GM19324 (cell line): ENCODE measurements around the gene CYP19A1.
A peak's percentile ranks its signal among the peaks of the same experiment; 100 is the strongest.

ENCODE experiments used
- ATAC-seq: cut with Tn5 transposase; IDR thresholded peaks from one replicate; pipeline ENCODE4 v1.9.1; 2021; ENCODE audit warnings: mild to moderate bottlenecking, moderate library complexity; ENCODE audit not compliant: unreplicated experiment, low FRiP score

The CYP19A1 gene

DNA sequence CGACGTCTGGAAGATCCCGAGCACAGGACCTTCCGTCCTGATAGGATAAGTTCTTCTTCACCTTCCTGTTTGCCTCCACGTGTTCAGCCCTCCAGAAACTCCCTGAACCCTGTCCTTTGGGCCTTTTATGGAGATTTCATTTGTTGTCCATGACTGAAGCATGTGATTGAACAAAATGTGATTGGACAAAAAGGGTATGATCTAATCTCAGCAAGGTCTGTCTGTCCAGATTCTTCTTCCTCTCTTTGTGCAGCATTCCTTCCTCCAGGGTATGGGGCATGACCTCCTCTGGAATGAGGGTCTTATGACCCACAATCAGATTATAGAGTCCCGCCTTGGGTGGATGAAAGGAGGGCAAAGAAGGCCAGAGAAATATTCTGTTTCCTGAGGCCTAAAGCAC lies at the start of gene CYP19A1:
Gene CYP19A1, minus strand, starts transcription at position 101 of the 400 bp plus-strand sequence. CDS start 95,684 bp downstream, outside the sequence.
- ATAC-seq: no peak

DNA sequence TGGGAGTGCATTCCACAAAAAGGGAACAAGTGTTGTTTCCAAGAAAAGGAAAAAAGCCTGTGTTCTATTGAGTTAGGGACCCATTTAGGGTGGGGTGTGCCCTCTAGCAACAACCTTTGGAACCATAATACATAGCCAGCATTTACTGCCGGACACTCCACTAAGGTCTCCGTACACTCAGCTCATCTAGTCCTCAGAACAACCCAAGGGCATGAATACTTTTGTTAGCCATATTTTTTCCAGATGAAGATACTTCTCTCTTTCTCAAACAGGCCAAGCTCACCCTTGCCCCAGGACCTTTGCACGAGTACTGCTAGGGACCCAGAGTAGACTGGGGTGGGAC lies 49.3 kb upstream of the CYP19A1 start:
- ATAC-seq: no peak

DNA sequence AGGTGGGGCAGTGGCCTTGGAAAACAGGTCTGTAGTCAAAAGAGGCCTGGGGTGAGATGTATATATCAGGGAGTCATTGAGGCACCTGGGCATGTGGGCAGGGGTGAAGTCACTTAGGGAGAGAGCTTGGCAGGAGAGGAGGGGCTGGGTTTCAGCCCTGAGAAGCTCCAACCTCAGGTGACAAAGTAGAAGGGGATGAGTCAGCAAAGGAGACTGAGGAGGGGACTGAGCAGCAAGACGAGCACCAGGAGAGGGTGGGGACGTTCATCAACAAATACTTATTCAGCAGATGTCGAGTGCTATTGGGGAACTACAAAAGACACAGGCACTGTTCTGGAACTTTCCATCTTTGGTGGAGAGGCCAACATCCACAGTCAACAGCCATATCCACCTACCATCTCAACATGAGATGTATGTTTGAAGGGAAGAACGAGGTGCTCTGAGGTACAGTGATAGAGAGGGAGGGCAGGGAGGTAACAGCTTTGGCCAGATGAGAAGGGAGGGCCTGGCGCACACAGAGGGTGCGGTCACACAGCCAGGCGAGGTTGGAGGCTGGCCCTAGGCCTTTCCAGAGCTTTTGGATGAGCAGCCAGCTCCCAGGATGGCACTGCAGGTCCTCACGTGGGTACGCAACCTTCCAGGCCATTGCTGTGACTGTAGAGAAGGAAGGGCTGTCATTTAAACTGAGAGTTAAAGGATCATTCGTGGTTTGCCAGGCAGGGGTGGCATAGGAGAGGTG lies 48.7 kb upstream of the CYP19A1 start:
- ATAC-seq: no peak

DNA sequence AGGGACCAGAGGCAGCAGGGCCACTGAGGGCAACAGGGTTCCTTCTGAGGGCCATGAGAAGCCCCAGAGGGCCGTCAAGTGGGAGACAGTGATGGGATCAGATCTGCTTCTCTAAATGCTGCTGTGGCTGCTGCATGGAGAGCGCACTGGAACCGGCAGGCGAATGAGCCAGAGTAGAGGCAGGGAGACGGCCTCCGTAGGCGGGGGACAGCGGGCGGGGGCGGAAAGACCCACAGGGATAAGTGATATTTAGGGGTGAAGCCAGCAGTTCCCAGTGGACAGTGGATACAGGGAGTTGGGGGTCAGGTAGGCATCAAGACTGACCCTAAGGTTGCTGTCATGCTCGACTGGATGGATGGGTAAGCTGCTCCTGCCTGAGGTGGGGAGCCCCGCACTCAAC lies 48.1 kb upstream of the CYP19A1 start:
- ATAC-seq: no peak

DNA sequence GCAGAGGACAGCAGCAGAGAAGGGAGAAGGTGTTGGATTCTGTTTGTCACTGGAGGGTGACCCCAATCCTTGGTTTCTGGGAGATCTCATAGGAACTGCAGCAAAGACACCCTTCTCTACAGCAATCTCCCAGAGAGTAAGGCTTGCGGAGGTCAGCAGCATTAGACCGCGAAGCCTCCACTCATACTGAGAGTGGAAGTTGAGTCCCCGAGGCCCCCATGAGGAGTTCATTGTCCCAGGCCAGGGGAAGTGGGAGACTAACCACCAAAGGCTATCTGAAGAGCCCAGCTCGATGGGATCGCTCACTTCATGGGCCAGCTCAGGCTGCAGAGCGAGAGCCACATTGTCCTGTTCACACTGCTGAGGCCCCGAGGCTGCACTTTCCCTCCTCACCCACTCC lies 47.6 kb upstream of the CYP19A1 start:
- no peak for ATAC-seq

DNA sequence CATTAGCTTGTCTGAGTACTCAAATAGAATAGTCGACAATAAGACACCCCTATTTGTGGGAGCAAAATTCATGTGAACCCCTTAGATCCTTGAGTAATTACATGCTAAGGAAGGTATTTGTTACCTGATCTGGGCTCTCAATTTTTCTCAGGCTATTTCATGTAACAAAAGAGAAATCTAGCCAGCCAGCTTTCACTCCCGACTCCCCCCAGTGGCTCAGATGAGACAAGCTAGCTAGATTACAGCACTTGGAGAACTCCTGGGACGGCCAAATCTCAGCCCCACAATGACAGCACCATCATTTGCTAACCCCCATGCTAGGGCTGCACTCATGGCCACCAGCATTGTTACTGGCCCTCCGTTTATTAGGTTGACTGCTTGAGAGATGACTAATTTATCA lies 44.4 kb upstream of the CYP19A1 start:
- ATAC-seq: no peak

DNA sequence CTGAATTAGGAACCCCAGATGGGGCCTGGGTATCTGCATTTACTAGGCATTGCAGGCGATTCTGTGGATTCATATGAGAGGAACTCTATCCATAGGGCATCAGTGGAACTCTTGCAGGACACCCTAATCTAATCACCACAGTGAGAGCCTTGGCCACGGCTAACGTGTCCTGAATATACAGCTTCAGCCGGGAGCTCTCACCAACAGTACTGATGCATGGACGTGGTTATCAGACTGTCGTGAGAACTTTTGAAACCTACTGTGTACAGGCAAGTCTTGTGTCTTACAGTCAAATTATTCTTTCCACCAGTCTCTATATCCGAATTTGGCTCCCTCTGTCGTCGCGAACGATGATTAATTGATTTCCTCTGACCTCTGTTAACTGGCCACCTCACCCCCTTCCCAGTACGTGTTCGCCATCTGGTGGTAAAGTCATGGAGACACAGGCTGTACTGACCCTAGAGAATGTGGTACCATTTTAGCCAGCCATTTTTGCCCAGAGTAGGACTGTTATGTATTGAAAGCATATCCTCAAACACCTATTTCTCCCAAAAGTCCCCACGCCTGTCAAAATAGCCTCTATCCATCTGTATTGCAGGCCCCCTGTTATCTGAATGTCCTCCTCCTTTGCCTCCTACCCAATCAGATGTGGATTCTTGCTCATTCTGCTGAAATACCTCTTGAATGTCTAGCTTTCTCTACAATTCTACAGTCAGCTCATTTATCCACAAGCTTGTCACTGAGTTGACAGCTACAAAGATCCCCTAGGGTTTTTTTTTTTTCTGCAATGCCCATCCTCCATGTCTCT lies 42.8 kb upstream of the CYP19A1 start:
- peak; percentile 78 for ATAC-seq

DNA sequence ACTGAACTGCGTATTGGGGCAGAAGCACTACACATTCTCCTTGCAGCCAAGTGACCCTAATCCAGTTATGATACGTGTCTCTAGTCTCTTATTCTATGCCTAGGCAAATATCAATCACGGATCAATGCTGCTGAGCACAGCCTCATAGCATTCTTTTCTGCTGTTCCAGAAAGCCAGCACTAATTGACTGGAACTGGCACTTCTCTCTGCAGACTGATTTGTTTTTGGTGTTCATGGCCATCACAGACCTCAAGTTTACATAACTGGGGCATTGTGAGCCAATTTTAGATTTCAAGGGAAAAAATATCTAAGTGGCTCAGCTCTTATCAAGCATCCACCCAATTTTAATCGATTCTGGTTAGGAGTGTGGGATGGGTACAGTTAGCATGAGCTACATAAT lies 41.0 kb upstream of the CYP19A1 start:
- ATAC-seq: no peak

DNA sequence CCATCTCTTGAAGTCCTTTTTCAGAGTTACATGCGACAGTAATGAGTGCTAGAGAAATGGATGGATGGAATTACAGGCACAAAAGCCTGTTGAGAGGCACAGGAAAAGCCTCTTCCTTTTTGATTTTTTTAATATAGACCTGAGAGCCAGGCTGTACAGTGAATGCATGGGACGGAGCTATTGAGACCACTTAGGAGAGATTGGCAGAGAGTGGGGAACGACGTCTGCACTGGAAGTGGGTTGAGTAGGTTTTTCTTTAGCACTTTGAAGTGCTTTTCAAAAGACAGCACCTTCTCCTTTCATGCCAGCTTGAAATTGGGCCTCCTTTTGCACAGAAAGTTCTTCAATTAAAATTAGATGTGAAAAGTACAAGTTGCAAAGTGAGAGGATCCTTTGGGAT lies 40.0 kb upstream of the CYP19A1 start:
- no peak for ATAC-seq

DNA sequence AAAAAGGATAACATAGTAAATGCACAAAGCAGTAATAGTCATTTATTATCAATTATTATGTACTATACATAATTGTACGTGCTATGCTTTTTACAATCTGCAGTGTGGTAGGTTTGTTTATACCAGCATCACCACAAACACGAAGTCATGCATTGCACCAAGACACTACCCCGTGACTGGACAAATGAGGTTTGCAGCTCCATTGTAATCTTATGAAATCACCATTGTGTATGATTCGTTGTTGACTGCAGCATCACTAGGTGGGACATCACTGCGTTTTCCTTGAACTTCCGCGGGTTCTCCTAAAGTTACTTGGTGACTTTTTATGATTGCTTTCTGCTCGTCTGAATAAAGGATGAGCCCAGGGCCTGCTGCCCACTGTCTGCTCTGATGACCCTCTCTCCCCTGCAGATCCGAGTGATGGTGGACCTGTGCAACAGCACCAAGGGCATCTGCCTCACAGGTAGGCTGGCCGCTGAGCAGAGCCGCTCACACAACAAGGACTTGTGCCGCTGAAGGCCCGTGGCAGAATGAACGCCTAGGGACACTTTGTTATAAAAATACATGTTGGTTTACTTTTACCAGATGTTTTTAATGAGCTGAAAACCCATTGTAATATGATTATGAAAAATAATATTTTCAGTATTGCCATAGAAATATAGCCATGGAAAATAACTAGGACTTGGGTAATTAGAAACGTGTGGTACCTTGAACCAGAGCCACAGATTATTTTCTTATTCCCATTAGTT lies 38.8 kb upstream of the CYP19A1 start:
- ATAC-seq: no peak

DNA sequence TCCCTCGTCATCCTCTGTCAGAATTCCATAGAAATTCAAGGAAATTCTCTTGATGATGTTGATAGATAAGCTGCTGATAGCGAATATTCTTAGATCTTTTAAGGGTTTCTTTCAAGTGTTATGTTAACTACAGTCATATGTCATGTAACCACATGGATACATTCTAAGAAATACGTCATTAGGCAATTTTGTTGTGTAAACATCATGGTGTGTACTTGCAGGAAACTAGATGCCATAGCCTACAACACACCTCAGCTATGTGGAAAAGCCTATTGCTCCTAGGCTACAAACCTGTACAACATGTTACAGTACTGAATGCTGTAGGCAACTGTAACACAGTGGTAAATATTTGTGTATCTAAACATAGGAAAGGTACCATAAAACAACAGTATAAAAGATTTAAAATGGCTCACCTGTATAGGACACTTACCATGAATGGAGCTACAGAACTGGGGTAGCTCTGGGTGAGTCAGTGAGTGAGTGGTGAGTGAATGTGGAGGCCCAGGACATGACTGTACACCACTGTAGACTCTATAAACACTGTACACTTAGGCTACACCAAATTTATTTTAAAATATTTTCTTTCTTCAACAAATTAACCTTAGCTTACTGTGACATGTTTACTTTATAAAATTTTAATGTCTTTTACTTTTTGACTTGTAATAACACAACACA lies 37.7 kb upstream of the CYP19A1 start:
- no peak for ATAC-seq

DNA sequence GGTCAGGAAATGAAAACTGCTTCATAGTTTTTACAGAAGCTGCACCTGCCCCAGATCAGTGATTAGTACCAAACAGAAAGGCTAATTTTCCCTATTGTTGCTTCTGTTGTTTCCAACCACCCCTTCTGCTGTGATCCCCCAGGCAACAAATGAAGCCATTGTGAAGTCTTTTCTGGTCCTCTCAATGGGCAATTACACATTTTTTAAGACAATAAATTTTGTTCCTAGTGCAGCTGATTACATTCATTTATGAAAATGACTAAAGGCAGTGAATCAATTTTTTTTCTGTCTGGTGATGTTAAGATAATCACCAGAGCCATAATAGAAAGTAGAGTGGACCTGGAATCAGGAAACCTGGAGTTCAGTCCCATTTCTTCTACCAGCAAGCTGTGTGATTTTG lies 35.7 kb upstream of the CYP19A1 start:
- no peak for ATAC-seq

DNA sequence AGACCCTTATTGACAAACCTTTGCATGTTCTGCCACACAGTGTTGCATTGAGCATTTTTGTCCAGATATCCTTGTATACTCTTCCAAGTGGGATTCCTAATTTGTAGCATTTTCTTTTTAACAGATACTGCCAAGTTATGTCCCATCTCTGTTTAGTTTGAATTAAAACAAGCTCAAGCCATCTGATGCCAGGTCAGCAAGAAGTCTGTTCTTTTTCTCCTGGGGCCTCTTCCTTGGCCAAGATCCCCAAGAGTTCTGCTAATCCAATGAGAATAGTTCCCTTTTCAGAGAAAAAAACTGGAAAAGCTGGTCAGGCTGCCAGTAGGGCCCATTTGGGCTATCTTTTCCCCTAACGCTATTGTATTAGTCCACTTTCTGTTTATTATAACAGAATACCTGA lies 32.9 kb upstream of the CYP19A1 start:
- no peak for ATAC-seq

DNA sequence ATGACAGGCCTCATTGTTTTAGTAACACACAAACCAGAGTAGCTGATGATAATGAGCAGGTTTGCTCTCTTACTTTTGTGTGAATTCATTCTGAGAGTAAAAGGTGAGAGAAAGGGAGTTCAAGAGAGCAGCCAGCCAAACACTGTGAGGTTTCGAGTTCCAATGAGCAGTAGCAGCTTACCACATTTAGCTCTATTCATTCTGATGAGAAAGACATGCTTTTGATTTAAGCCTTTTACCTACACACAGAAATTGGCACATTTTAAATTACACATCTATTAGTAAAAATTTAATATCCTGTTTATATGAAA lies 31.0 kb upstream of the CYP19A1 start:
- no peak for ATAC-seq

DNA sequence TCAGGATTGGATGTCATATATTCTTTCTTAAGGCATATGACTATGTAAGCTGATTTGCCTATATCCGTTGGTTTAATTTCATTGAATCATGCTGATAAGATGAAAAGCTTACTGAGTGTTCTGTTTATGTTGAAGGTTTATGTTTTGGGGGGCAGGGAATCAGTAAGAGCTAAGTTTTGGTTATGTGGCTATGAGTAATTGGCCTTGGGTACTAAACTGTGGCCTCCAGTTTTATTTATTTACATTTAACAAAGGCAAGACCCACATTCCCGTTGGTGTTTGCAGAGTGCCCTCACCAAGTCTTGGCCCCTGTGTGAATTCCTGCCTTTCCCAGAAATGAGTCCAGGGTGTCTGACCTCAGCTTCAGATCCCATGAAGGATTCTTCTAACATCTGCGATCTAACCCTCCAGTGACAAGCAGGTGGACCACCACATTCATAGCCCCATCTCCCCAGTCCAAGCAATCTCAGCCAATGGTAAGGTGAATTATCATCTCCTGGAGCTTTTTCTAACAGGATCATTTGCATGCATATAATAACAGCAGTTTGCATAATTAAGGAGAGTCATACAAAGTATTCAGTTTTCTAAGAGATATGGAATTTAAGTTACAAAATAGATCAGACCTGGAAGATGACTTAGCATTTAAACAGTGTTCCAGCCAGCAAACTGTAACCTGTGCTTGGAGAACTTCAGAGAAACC lies 30.5 kb upstream of the CYP19A1 start:
- ATAC-seq: no peak

DNA sequence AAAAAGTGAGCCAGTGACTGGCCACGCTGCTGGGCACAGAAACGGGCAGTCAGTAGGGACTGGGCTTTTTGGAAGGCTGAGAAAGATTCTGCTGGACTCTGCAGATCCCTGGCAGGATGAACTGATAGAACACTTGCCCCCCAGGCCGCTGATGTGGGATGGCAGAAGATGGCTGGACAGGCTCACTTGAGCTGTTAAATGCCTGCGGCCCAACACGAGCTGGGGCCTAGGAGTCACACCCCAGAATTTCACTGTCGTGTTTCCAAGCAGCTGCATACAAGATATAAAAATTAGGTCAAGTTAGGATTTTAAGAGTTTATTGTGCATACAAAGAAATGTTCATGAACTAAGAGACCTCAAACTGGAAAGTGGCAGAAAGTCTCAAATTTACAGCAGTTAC lies 29.9 kb upstream of the CYP19A1 start:
- ATAC-seq: no peak

DNA sequence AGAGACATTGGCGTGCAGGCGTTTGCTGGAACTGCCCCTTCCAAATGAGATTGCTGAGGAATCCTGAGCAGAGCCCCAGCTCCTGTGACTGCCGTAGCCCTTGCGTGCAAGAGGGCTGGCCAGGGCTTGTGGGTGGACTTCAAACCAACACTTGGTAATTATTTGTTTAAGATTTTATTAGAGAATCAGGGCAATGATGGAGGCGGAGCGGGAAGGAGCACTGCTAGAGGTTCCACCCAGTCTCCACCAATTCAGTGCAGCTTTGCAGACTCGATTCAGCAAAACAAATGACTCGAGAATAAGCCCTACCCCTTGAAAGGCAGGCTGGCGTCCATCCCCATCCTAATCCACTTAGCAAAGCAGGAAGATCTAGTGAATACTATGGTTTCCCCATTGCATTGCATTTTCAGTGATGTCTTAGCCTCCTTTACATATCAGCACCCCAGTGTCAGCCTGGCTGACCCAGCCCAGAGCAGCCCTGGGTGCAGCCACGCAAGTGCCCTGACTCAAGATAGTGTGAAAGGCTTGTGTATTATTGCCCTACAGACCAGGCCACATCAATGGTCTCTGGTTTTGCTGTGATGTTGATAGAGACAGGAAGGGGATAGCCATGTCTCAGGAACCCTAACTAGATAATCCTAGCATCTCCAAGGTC lies 29.1 kb upstream of the CYP19A1 start:
- no peak for ATAC-seq

DNA sequence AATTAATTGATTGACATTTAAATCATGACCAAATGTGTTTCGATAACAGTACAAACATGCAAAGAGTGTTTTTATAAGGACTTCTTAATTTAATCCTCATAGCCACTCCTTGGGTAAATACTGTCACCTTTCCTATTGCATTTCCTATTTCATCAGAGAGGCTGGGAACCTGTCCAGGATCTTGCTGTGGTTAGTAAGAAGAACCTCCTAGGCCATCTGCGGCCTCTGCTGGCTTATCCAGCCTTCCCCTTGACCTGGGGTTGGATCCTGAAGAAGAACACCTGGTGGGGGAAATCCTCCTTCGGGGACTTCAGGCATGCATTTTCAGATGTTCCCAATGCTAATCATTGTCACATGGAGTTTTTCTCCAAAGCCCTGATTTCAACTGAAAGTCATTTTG lies 28.5 kb upstream of the CYP19A1 start:
- no peak for ATAC-seq

DNA sequence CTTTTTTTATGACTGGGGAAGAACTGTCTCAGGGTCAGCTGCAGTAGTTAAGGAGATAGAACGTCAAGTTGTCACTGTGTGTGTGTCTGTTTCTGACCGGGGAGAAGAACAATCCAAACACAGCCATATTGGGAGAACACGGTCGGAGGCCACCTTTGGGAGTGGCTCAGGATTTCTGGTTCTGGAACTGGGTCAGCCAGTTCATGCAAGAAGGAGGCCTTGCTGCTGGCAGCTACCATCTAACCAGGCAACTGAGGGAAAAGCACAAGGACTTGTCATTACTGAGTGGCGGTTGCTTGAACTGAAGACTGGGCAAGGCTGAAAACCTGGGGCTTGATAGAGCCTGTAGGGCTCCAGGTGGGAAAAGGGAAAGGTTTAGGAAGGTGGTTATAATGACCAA lies 27.7 kb upstream of the CYP19A1 start:
- no peak for ATAC-seq

DNA sequence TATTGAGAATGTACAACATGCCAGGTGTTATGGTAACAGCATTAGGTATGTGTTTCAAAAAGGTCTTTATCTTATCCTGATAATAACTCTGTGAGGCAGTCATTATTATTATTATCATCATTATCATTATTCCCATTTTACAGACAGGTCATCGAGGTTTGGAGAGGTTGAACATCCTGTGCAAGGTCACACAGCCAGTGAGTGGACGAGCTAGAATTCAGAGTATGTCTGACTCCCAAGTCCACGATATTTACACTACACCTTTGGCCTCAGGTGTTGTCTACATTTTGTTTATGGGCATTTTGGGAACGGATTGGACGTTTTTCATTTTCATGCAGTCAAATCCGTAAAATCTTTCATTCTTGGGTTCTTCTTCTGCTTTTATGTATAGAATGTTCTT lies 27.0 kb upstream of the CYP19A1 start:
- no peak for ATAC-seq
